Endothelial cell of umbilical vein (primary cell): ENCODE data around the gene CTNND2. TPM values are rescaled to one million over a fixed set of nuclear protein-coding genes. Genes with fewer than 3 reads are reported as not detected.

Experiments
- BruUV-seq: library from RNA; stranded (reverse); fragments of 400-500 nt; replicated peaks from 2 replicates; lab custom pipeline; 2021; lab: Mats Ljungman, UMichigan
- CTCF ChIA-PET: fragments of 300-600, 350-600 bp; sonication (Branson Sonifier 250); formaldehyde crosslinking; loops from one replicate; lab custom pipeline; 2021; ENCODE audit warnings: antibody characterized with exemption, inconsistent platforms; lab: Charles Lee
- POLR2A ChIA-PET: fragments of 300-600, 350-600 bp; sonication (Branson Sonifier 250); formaldehyde crosslinking; loops from one replicate; lab custom pipeline; 2021; ENCODE audit warnings: antibody characterized with exemption, inconsistent platforms; lab: Charles Lee
- DNase-seq: peaks from one replicate; pipeline ENCODE4 v3.0.0-alpha.2; 2011; ENCODE audit warnings: low read depth, low spot score
- FAIRE-seq: peaks from 2 replicates; lab custom pipeline; 2011; peaks lifted over from hg19 to GRCh38; lab: Jason Lieb, UNC
- H2AFZ ChIP-seq: 2 replicates; pipeline ENCODE4 v1.6.0; 2012; ENCODE audit warnings: low read depth, low read length, control low read depth, inconsistent platforms
- H3K27ac ChIP-seq: 2 replicates; pipeline ENCODE4 v1.5.1; 2011; ENCODE audit warnings: low read depth, mild to moderate bottlenecking, control low read depth, low read length, moderate library complexity; ENCODE audit not compliant: insufficient read depth
- H3K27me3 ChIP-seq, 2 experiments: 2 replicates each; pipeline versions ENCODE4 v1.6.0 to v1.6.1; 2011; ENCODE audit warnings: low read length in 2 of 2, mixed read lengths in 1 of 2; ENCODE audit not compliant: control insufficient read depth in 2 of 2, insufficient read depth in 2 of 2
- H3K36me3 ChIP-seq, 2 experiments: 2 replicates in 1 of 2; 3 replicates in 1 of 2; pipeline ENCODE4 v1.5.1; 2011; ENCODE audit warnings: low read length in 2 of 2, mild to moderate bottlenecking in 1 of 2, moderate library complexity in 1 of 2; ENCODE audit not compliant: control insufficient read depth in 2 of 2, insufficient read depth in 2 of 2; ENCODE audit errors: extremely low read depth in 1 of 2
- H3K4me1 ChIP-seq: 3 replicates; pipeline ENCODE4 v1.5.1; 2011; ENCODE audit warnings: mild to moderate bottlenecking, low read length; ENCODE audit not compliant: control insufficient read depth, insufficient read depth; ENCODE audit errors: extremely low read depth
- H3K4me2 ChIP-seq: 2 replicates; pipeline ENCODE4 v1.6.1; 2011; ENCODE audit warnings: low read length, control low read depth, mixed read lengths; ENCODE audit not compliant: insufficient read depth
- H3K4me3 ChIP-seq, 3 experiments: fragments of 200-600 bp in 1 of 3; sonication (generic), shearing (Covaris generic) in 1 of 3; replicated peaks in 1 of 3; 2 replicates each; pipeline ENCODE4 v1.5.1; 2011 to 2016; ENCODE audit warnings: control low read depth in 3 of 3, low read length in 3 of 3, mild to moderate bottlenecking in 2 of 3, inconsistent platforms in 1 of 3, low read depth in 1 of 3, moderate library complexity in 1 of 3; ENCODE audit not compliant: insufficient read depth in 1 of 3
- H3K79me2 ChIP-seq: 2 replicates; pipeline ENCODE4 v1.6.0; 2012; ENCODE audit warnings: low read length, inconsistent platforms; ENCODE audit not compliant: control insufficient read depth, insufficient read depth
- H3K9ac ChIP-seq: replicated peaks from 2 replicates; pipeline ENCODE3; 2011; ENCODE audit warnings: low read length, control low read depth; ENCODE audit not compliant: insufficient read depth; ENCODE audit errors: extremely low read depth
- H3K9me1 ChIP-seq: replicated peaks from 3 replicates; pipeline ENCODE4 v1.6.0; 2011; ENCODE audit warnings: mild to moderate bottlenecking, low read length; ENCODE audit not compliant: control insufficient read depth, insufficient read depth; ENCODE audit errors: extremely low read depth
- H3K9me3 ChIP-seq: replicated peaks from 2 replicates; pipeline ENCODE4 v1.5.1; 2012; ENCODE audit warnings: low read length, inconsistent platforms; ENCODE audit not compliant: control insufficient read depth, insufficient read depth
- H4K20me1 ChIP-seq: replicated peaks from 2 replicates; pipeline ENCODE3; 2011; ENCODE audit warnings: mild to moderate bottlenecking, low read length; ENCODE audit not compliant: control insufficient read depth, insufficient read depth; ENCODE audit errors: extremely low read depth
- EZH2 ChIP-seq: IDR thresholded peaks from 2 replicates; pipeline ENCODE4 v1.6.1; 2012; ENCODE audit warnings: borderline replicate concordance, low read depth, mild to moderate bottlenecking, moderate library complexity, low read length, inconsistent platforms; ENCODE audit not compliant: severe bottlenecking
- FOS ChIP-seq: IDR thresholded peaks from 2 replicates; pipeline ENCODE4 v1.6.1; 2011; ENCODE audit warnings: mild to moderate bottlenecking, low read length, moderate library complexity, borderline replicate concordance; ENCODE audit not compliant: insufficient read depth
- GATA2 ChIP-seq: IDR thresholded peaks from 2 replicates; pipeline ENCODE4 v1.7.0; 2011; ENCODE audit warnings: low read depth, mild to moderate bottlenecking, moderate library complexity, mixed read lengths, low read length; ENCODE audit not compliant: insufficient read length, insufficient read depth
- JUN ChIP-seq: IDR thresholded peaks from 2 replicates; pipeline ENCODE4 v1.6.1; 2011; ENCODE audit warnings: borderline replicate concordance, low read depth; ENCODE audit not compliant: insufficient read length, insufficient read depth
- MAX ChIP-seq: IDR thresholded peaks from 2 replicates; pipeline ENCODE4 v1.6.1; 2011; ENCODE audit not compliant: insufficient read depth, insufficient read length
- MYC ChIP-seq: IDR thresholded peaks from one replicate; pipeline ENCODE4 v1.6.1; 2011; ENCODE audit warnings: mild to moderate bottlenecking, low read depth, low read length
- POLR2A ChIP-seq: IDR thresholded peaks from 2 replicates; pipeline ENCODE4 v1.6.1; 2012; ENCODE audit warnings: low read depth, mild to moderate bottlenecking, control low read depth, low read length
- POLR2AphosphoS5 ChIP-seq: IDR thresholded peaks from 2 replicates; pipeline ENCODE4 v1.6.1; 2012; ENCODE audit warnings: low read depth, mild to moderate bottlenecking, control low read depth, low read length, moderate library complexity; ENCODE audit not compliant: insufficient read depth
- dilution Hi-C: fragments of 300-500 bp; cut with MboI; formaldehyde crosslinking; loops from one replicate; pipeline ENCODE4 v1.15.0; 2019; ENCODE audit warnings: low sequenced_read_pairs; ENCODE audit not compliant: extremely low pct_ligation_motif_present
- intact Hi-C: fragments of 100-400 bp; cut with micrococcal nuclease; formaldehyde crosslinking; loops from one replicate; pipeline ENCODE4 v1.10.0; 2022
- polyA plus RNA-seq, 4 experiments: library from polyadenylated mRNA; depleted of rRNA in 3 of 4; stranded (reverse) in 3 of 4; unstranded in 1 of 4; fragments of >200 nt; gene quantifications; 2 replicates each; pipeline versions ENCODE4 v1.2.1 to v1.2.3, GENCODE V29; 2011 to 2012; ENCODE audit warnings: missing spikeins in 1 of 4
- total RNA-seq: library from RNA; stranded (reverse); gene quantifications from 2 replicates; pipeline ENCODE4 v1.2.3, GENCODE V29; 2021
- TF ChIP-seq, protein P1 (sequence below), 2 donors: IDR thresholded peaks; 1 replicate in 1 of 2; 2 replicates in 1 of 2; pipeline ENCODE4 v1.5.1; 2011; ENCODE audit warnings: low read length in 2 of 2, mild to moderate bottlenecking in 2 of 2, moderate library complexity in 2 of 2, control low read depth in 1 of 2, inconsistent platforms in 1 of 2, low read depth in 1 of 2; ENCODE audit not compliant: insufficient read depth in 1 of 2; ENCODE audit errors: extremely low read depth in 1 of 2

CTNND2 gene
- total and polyA plus RNA-seq, 2 donors (not counting 3 experiments of a cell fraction or from before 2014, with no cell fraction given), result not detected

DNA sequence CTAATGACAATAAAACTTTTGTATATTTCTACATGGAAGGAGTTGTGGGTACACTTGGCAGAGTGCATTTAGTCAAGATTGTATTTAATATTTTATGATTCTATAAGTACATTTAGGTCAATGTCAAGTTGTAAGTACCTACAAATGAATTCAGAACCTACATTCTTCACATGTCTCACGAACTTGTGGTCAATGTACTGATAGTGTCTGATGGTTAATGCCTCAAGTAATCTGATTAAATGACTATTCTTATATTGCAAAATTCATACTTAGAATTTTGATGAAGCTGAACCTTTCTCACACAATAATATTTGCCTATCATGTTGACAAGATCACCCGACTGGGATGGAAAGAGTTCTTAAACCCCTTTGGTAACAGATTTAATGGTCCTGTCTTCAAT is 444.5 kb downstream of the CTNND2 start:
- Histone ChIP-seq H3K9me1 (no peaks in the 10 kb centered on the region), H3K36me3 (no peaks in the 10 kb centered on the region), H4K20me1 (no peaks in the 10 kb centered on the region), H3K27ac (no peak overlapping the region), H3K27me3 (no peaks in the 10 kb centered on the region), H3K4me1 (no peaks in the 10 kb centered on the region), H3K4me3 (no peak overlapping the region), H3K9me3 (no peaks in the 10 kb centered on the region), H3K79me2 (no peaks in the 10 kb centered on the region), H2AFZ (no peak overlapping the region), H3K9ac (no peak overlapping the region), H3K4me2 (no peak overlapping the region)
- no TSS peak for BruUV-seq
- CTCF ChIA-PET, result no interaction called here
- FAIRE-seq (no peak), DNase-seq (no peak)
- dilution Hi-C loops (no loop called here), intact Hi-C loops (no loop called here)
- no peak for TF ChIP-seq JUN
- no peak for TF ChIP-seq MYC
- no peak for TF ChIP-seq FOS
- no peak for TF ChIP-seq POLR2AphosphoS5
- TF ChIP-seq MAX, result no peak
- TF ChIP-seq, protein P1, sequence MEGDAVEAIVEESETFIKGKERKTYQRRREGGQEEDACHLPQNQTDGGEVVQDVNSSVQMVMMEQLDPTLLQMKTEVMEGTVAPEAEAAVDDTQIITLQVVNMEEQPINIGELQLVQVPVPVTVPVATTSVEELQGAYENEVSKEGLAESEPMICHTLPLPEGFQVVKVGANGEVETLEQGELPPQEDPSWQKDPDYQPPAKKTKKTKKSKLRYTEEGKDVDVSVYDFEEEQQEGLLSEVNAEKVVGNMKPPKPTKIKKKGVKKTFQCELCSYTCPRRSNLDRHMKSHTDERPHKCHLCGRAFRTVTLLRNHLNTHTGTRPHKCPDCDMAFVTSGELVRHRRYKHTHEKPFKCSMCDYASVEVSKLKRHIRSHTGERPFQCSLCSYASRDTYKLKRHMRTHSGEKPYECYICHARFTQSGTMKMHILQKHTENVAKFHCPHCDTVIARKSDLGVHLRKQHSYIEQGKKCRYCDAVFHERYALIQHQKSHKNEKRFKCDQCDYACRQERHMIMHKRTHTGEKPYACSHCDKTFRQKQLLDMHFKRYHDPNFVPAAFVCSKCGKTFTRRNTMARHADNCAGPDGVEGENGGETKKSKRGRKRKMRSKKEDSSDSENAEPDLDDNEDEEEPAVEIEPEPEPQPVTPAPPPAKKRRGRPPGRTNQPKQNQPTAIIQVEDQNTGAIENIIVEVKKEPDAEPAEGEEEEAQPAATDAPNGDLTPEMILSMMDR (IDR thresholded peaks at IDR 0.05; ENCODE audit: extremely low read depth in 1 of 2, insufficient read depth in 1 of 2, low read depth in 1 of 2, low read length in 2 of 2), result no peak
- TF ChIP-seq POLR2A, result no peak
- TF ChIP-seq GATA2, result no peak
- TF ChIP-seq EZH2, result no peak
- POLR2A ChIA-PET, result no interaction called here
